ENCODE data around the gene DOCK8. TPM values are rescaled to one million over a fixed set of nuclear protein-coding genes. Genes with fewer than 3 reads are reported as not detected.

DOCK8 gene
- total RNA-seq, 1 donor from 2014 or later: 219 TPM

DNA sequence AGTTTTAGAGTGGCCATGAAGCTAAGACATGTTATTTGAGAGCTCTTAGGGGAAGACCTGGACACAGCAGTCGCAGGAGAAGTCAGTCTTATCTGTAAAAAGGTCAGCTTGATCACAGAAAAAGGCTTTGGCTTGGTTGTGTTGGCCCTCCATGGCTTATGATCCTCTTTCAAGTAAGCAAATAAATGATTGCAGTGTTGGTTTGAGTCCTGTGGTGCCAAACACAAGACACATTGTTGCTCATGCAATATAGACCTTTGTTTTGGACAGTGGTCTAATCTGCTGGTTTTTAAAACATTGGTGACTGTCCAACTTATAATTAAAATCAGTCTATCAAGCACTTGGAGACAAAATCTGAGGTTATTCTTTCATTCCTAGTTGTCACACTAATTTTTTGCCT is 54.0 kb downstream of the DOCK8 start:
- no peak for DNase-seq
- TF ChIP-seq, protein P1, sequence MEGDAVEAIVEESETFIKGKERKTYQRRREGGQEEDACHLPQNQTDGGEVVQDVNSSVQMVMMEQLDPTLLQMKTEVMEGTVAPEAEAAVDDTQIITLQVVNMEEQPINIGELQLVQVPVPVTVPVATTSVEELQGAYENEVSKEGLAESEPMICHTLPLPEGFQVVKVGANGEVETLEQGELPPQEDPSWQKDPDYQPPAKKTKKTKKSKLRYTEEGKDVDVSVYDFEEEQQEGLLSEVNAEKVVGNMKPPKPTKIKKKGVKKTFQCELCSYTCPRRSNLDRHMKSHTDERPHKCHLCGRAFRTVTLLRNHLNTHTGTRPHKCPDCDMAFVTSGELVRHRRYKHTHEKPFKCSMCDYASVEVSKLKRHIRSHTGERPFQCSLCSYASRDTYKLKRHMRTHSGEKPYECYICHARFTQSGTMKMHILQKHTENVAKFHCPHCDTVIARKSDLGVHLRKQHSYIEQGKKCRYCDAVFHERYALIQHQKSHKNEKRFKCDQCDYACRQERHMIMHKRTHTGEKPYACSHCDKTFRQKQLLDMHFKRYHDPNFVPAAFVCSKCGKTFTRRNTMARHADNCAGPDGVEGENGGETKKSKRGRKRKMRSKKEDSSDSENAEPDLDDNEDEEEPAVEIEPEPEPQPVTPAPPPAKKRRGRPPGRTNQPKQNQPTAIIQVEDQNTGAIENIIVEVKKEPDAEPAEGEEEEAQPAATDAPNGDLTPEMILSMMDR (IDR thresholded peaks at IDR 0.05): no peak
- H3K4me1 Mint-ChIP-seq: peaks cover 26% of the 10 kb centered on the region
- intact Hi-C loops (cut with micrococcal nuclease): no loop called here
- H3K27ac Mint-ChIP-seq: no peak overlapping the region
- ChIA-PET POLR2A (no interaction called here), CTCF (no interaction called here)
- peaks cover 3% of the 10 kb centered on the region for H3K9me3 Mint-ChIP-seq
- peaks cover 6% of the 10 kb centered on the region for H3K36me3 Mint-ChIP-seq (ENCODE audit: low read depth)
- no peak for ATAC-seq (ENCODE audit: low read depth)
- H3K27me3 Mint-ChIP-seq: no peaks in the 10 kb centered on the region
- H3K4me3 Mint-ChIP-seq: no peak overlapping the region

DNA sequence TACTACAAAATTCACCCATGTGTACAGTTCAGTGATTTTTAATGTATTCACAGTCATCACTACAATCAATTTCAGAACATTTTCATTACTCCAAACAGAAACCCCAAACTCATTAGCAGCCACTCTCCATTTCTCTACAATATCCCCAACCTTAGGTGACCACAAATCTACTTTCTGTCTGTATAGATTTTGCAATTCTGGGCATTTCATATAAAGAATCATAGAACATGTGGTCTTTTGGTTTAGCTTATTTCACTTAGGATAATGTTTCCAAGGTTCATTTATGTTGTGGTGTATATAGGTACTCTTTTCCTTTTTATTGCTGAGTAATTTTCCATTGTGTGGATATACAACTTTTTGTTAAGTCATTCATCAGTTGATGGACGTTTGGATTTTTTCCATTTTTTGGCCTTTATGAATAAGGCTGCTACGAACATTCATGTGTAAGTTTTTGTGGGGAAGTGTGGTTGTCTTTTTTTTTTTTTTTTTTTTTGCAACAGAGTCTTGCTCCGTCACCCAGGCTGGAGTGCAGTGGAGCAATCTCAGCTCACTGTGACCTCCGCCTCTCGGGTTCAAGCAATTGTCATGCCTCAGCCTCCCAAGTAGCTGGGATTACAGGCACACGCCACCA is 54.5 kb downstream of the DOCK8 start:
- Mint-ChIP-seq H3K4me1 (peaks cover 29% of the 10 kb centered on the region), H3K4me3 (no peak overlapping the region), H3K36me3 (ENCODE audit: low read depth) (peaks cover 10% of the 10 kb centered on the region), H3K27ac (no peak overlapping the region), H3K27me3 (no peaks in the 10 kb centered on the region), H3K9me3 (peaks cover 3% of the 10 kb centered on the region)
- ATAC-seq (ENCODE audit: low read depth): no peak
- ChIA-PET CTCF (no interaction called here), POLR2A (interaction anchor here (0.6 to 0.7 kb wide), 2 partner anchors 10 to 51 kb away, joined by 3 to 6 read pairs; no protein-coding TSS in a partner anchor)
- intact Hi-C loops (cut with micrococcal nuclease): no loop called here
- TF ChIP-seq, protein P1 (IDR thresholded peaks at IDR 0.05): no peak
- no peak for DNase-seq

DNA sequence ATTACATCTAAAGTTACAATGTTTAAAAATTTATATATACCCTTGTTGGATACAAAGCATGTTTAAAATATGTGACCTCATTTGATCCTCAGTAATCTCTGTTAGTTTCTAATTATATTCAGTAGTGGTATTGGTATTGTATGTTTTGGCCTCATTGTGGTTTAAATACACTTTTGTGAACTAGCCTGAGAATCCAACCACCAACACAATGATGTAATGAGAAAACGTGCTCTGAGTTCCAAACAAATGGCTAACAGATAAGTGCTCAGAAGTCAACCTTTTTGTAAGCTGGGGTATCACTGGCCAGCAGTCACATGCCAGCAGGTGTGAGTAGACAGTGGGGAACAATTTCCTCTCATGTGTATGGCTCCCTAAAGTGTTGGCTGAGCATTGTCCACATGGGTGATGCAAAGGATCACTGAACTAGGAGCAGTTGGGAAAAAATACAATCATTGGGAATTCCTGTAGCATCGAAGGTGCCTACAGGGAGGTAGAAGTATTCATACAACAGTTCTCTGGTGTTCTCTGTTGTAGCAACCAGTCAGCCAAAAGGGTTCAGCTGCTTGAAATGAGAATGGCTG is 56.1 kb downstream of the DOCK8 start:
- Mint-ChIP-seq H3K4me3 (no peak overlapping the region), H3K27ac (peak overlapping the region; percentile 95), H3K27me3 (no peaks in the 10 kb centered on the region), H3K9me3 (peaks cover 3% of the 10 kb centered on the region), H3K36me3 (ENCODE audit: low read depth) (peaks cover 19% of the 10 kb centered on the region), H3K4me1 (peaks cover 44% of the 10 kb centered on the region)
- DNase-seq (no peak), ATAC-seq (ENCODE audit: low read depth) (no peak)
- TF ChIP-seq, protein P1 (IDR thresholded peaks at IDR 0.05): no peak
- intact Hi-C loops (cut with micrococcal nuclease): no loop called here
- CTCF ChIA-PET: no interaction called here
- POLR2A ChIA-PET: interaction anchor here (0.9 kb wide), 1 partner anchor 11 kb away, joined by 3 read pairs; no protein-coding TSS in a partner anchor

DNA sequence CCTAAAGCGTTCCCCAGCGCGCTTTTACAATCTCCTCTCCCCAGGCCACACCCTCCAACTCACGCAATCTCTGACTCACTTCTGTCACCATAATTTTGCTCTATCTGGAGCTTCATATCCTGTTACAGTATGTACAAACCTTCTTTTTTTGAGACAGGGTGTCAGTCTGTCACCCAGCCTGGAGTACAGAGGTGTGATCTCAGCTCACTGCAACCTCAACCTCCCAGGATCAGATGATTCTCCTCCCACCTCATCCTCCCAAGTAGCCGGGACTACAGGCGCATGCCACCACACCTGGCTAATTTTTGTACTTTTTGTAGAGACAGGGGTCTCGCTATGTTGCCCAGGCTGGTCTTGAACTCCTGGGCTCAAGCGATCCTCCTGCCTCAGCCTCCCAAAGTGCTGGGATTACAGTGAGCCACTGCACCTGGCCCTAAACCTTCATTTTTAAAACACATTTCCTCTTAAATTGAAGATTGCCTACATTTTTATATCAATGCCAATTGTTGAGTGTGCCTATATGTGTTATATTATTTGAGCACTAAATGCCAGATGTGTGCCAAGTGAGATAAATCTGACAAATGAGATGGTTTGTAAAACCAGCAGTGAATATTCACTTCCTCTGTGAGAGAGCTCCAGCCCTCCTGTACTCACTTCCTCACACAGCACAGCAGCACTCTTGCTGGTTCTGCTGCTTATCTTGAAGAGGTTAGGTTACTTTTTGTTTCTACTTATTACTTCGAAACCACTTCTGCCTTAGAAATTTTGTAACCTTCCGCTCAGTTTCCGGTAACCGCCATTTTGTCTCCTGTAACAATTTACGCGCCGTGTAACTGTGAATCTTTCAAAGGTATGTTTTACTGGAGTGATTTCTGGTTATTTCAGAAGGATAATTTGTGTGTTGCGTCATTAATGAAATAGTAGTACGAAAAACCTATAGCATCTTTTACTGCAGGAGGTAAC is 57.9 kb downstream of the DOCK8 start:
- H3K4me1 Mint-ChIP-seq: peaks cover 52% of the 10 kb centered on the region
- peaks cover 3% of the 10 kb centered on the region for H3K9me3 Mint-ChIP-seq
- TF ChIP-seq, protein P1 (IDR thresholded peaks at IDR 0.05): no peak
- ATAC-seq (ENCODE audit: low read depth) (peak; percentile 97), DNase-seq (peak; percentile 27)
- intact Hi-C loops (cut with micrococcal nuclease): loop anchor here (1.0 kb wide), 3 partner anchors 10 to 58 kb away; partner anchors contain the start of gene DOCK8
- ChIA-PET CTCF (interaction anchor here (3.4 kb wide), 1 partner anchor 57 kb away, joined by 14 read pairs; the partner anchor contains the start of gene DOCK8), POLR2A (interaction anchor here (0.6 to 4.4 kb wide), 9 partner anchors 10 to 57 kb away, joined by 3 to 81 read pairs (median 6); partner anchors contain the start of gene DOCK8)
- peak overlapping the region; percentile 95 for H3K27ac Mint-ChIP-seq
- H3K27me3 Mint-ChIP-seq: no peaks in the 10 kb centered on the region
- H3K4me3 Mint-ChIP-seq: peak overlapping the region; percentile 90
- H3K36me3 Mint-ChIP-seq (ENCODE audit: low read depth): peaks cover 26% of the 10 kb centered on the region

Measured in activated B cell treated with CpG ODN at 0.5 μM for 24 hours (primary cell).